Measurements from ENCODE around the gene GDF10.

Gene GDF10

GRCh38 chr10:47261121-47261520 is 38.9 kb upstream of the GDF10 start:
- peaks cover 96% of the 10 kb centered on the region for H3K4me1 Mint-ChIP-seq
- no peaks in the 10 kb centered on the region for H3K27me3 Mint-ChIP-seq
- peak overlapping the region; percentile 97 for H3K27ac Mint-ChIP-seq
- peaks cover 13% of the 10 kb centered on the region for H3K36me3 Mint-ChIP-seq (ENCODE audit: low read depth)
- peak; percentile 42 for ATAC-seq
- H3K4me3 Mint-ChIP-seq, result peak overlapping the region; percentile 40
- peaks cover 22% of the 10 kb centered on the region for H3K9me3 Mint-ChIP-seq
- peak; percentile 39 for DNase-seq

GRCh38 chr10:47261556-47261955 is 38.4 kb upstream of the GDF10 start:
- H3K27me3 Mint-ChIP-seq, result no peaks in the 10 kb centered on the region
- ATAC-seq (no peak), DNase-seq (peak; percentile 8)
- no peak overlapping the region for H3K4me3 Mint-ChIP-seq
- peaks cover 96% of the 10 kb centered on the region for H3K4me1 Mint-ChIP-seq
- peaks cover 23% of the 10 kb centered on the region for H3K9me3 Mint-ChIP-seq
- peaks cover 13% of the 10 kb centered on the region for H3K36me3 Mint-ChIP-seq (ENCODE audit: low read depth)
- H3K27ac Mint-ChIP-seq, result peak overlapping the region; percentile 97

GRCh38 chr10:47262606-47263533 is 37.1 kb upstream of the GDF10 start:
- Mint-ChIP-seq H3K9me3 (peaks cover 15% of the 10 kb centered on the region), H3K27ac (peak overlapping the region; percentile 64), H3K36me3 (ENCODE audit: low read depth) (peaks cover 13% of the 10 kb centered on the region), H3K4me3 (no peak overlapping the region), H3K4me1 (peaks cover 93% of the 10 kb centered on the region), H3K27me3 (no peaks in the 10 kb centered on the region)
- DNase-seq (peak; percentile 0), ATAC-seq (no peak)

GRCh38 chr10:47264797-47265281 is 35.2 kb upstream of the GDF10 start:
- ATAC-seq (peak; percentile 87), DNase-seq (peak; percentile 64)
- peak overlapping the region; percentile 58 for H3K4me3 Mint-ChIP-seq
- peaks cover 83% of the 10 kb centered on the region for H3K4me1 Mint-ChIP-seq
- H3K27me3 Mint-ChIP-seq, result no peaks in the 10 kb centered on the region
- peaks cover 15% of the 10 kb centered on the region for H3K9me3 Mint-ChIP-seq
- H3K36me3 Mint-ChIP-seq (ENCODE audit: low read depth), result peaks cover 13% of the 10 kb centered on the region
- H3K27ac Mint-ChIP-seq, result peak overlapping the region; percentile 93

- ATAC-seq (no peak), DNase-seq (no peak)
- Mint-ChIP-seq H3K4me3 (no peak overlapping the region), H3K9me3 (peaks cover 16% of the 10 kb centered on the region), H3K27me3 (no peaks in the 10 kb centered on the region), H3K27ac (no peak overlapping the region), H3K4me1 (peaks cover 78% of the 10 kb centered on the region), H3K36me3 (ENCODE audit: low read depth) (peaks cover 9% of the 10 kb centered on the region)
Observed at GRCh38 chr10:47266602-47267001, 33.4 kb upstream of the GDF10 start.

- H3K4me3 Mint-ChIP-seq, result no peak overlapping the region
- H3K36me3 Mint-ChIP-seq (ENCODE audit: low read depth), result peaks cover 11% of the 10 kb centered on the region
- peaks cover 63% of the 10 kb centered on the region for H3K4me1 Mint-ChIP-seq
Observed at GRCh38 chr10:47268696-47269095, 31.3 kb upstream of the GDF10 start.

GRCh38 chr10:47269294-47269693 is 30.7 kb upstream of the GDF10 start:
- DNase-seq (no peak), ATAC-seq (no peak)
- no peaks in the 10 kb centered on the region for H3K27me3 Mint-ChIP-seq
- H3K27ac Mint-ChIP-seq, result no peak overlapping the region
- peaks cover 14% of the 10 kb centered on the region for H3K9me3 Mint-ChIP-seq
- peaks cover 57% of the 10 kb centered on the region for H3K4me1 Mint-ChIP-seq
- H3K4me3 Mint-ChIP-seq, result no peak overlapping the region
- H3K36me3 Mint-ChIP-seq (ENCODE audit: low read depth), result peaks cover 8% of the 10 kb centered on the region

More at GRCh38 chr10:47268696-47269095, 31.3 kb upstream of the GDF10 start:
- H3K9me3 Mint-ChIP-seq, result peaks cover 18% of the 10 kb centered on the region
- ATAC-seq (no peak), DNase-seq (no peak)
- H3K27ac Mint-ChIP-seq, result no peak overlapping the region
- H3K27me3 Mint-ChIP-seq, result no peaks in the 10 kb centered on the region

GRCh38 chr10:47276071-47276470 is 23.9 kb upstream of the GDF10 start:
- Mint-ChIP-seq H3K27me3 (no peaks in the 10 kb centered on the region), H3K27ac (no peak overlapping the region), H3K9me3 (peaks cover 8% of the 10 kb centered on the region), H3K36me3 (ENCODE audit: low read depth) (peaks cover 2% of the 10 kb centered on the region), H3K4me3 (no peak overlapping the region), H3K4me1 (peaks cover 35% of the 10 kb centered on the region)
- ATAC-seq (no peak), DNase-seq (no peak)

- ATAC-seq (no peak), DNase-seq (no peak)
- no peak overlapping the region for H3K4me3 Mint-ChIP-seq
- H3K9me3 Mint-ChIP-seq, result peaks cover 5% of the 10 kb centered on the region
- no peaks in the 10 kb centered on the region for H3K27me3 Mint-ChIP-seq
- H3K27ac Mint-ChIP-seq, result no peak overlapping the region
- peaks cover 31% of the 10 kb centered on the region for H3K4me1 Mint-ChIP-seq
- peaks cover 2% of the 10 kb centered on the region for H3K36me3 Mint-ChIP-seq (ENCODE audit: low read depth)
Observed at GRCh38 chr10:47276576-47277351, 23.2 kb upstream of the GDF10 start.

GRCh38 chr10:47277352-47278151 is 22.4 kb upstream of the GDF10 start:
- ATAC-seq (peak; percentile 91), DNase-seq (peak; percentile 43)
- H3K27ac Mint-ChIP-seq, result no peak overlapping the region

GRCh38 chr10:47278152-47278473 is 21.9 kb upstream of the GDF10 start:
- no peaks in the 10 kb centered on the region for H3K27me3 Mint-ChIP-seq
- H3K36me3 Mint-ChIP-seq (ENCODE audit: low read depth), result no peaks in the 10 kb centered on the region
- peaks cover 32% of the 10 kb centered on the region for H3K4me1 Mint-ChIP-seq
- H3K9me3 Mint-ChIP-seq, result no peaks in the 10 kb centered on the region
- H3K27ac Mint-ChIP-seq, result no peak overlapping the region
- DNase-seq, result no peak
- no peak for ATAC-seq
- no peak overlapping the region for H3K4me3 Mint-ChIP-seq

More at GRCh38 chr10:47277352-47278151, 22.4 kb upstream of the GDF10 start:
- no peaks in the 10 kb centered on the region for H3K36me3 Mint-ChIP-seq (ENCODE audit: low read depth)
- H3K4me1 Mint-ChIP-seq, result peaks cover 31% of the 10 kb centered on the region
- no peaks in the 10 kb centered on the region for H3K27me3 Mint-ChIP-seq
- H3K4me3 Mint-ChIP-seq, result no peak overlapping the region
- no peaks in the 10 kb centered on the region for H3K9me3 Mint-ChIP-seq

GRCh38 chr10:47278720-47279119 is 21.3 kb upstream of the GDF10 start:
- H3K4me1 Mint-ChIP-seq, result peaks cover 32% of the 10 kb centered on the region
- H3K27me3 Mint-ChIP-seq, result no peaks in the 10 kb centered on the region

GRCh38 chr10:47279276-47279675 is 20.7 kb upstream of the GDF10 start:
- Mint-ChIP-seq H3K36me3 (ENCODE audit: low read depth) (no peaks in the 10 kb centered on the region), H3K9me3 (no peaks in the 10 kb centered on the region), H3K27ac (no peak overlapping the region), H3K4me1 (peaks cover 32% of the 10 kb centered on the region), H3K4me3 (no peak overlapping the region), H3K27me3 (no peaks in the 10 kb centered on the region)
- ATAC-seq (no peak), DNase-seq (no peak)

More at GRCh38 chr10:47278720-47279119, 21.3 kb upstream of the GDF10 start:
- Mint-ChIP-seq H3K36me3 (ENCODE audit: low read depth) (no peaks in the 10 kb centered on the region), H3K9me3 (no peaks in the 10 kb centered on the region), H3K27ac (no peak overlapping the region), H3K4me3 (no peak overlapping the region)
- DNase-seq (no peak), ATAC-seq (no peak)

- H3K4me1 Mint-ChIP-seq, result peaks cover 44% of the 10 kb centered on the region
- no peaks in the 10 kb centered on the region for H3K27me3 Mint-ChIP-seq
- no peaks in the 10 kb centered on the region for H3K9me3 Mint-ChIP-seq
- H3K36me3 Mint-ChIP-seq (ENCODE audit: low read depth), result no peaks in the 10 kb centered on the region
- H3K27ac Mint-ChIP-seq, result no peak overlapping the region
- DNase-seq (no peak), ATAC-seq (no peak)
- H3K4me3 Mint-ChIP-seq, result no peak overlapping the region
Observed at GRCh38 chr10:47282005-47282656, 17.9 kb upstream of the GDF10 start.

Measured in activated naive CD8-positive, alpha-beta T cell treated with anti-CD3 and anti-CD28 coated beads, Interleukin-2, amount 50 U/mL, for 24 hours (primary cell).